LNCAP (cell line): ENCODE data around the gene IFNAR1.

Experiments
- CTCF ChIP-seq: fragments of 450-650 bp; IDR thresholded peaks from 2 replicates; pipeline ENCODE4 v1.5.1; 2017; ENCODE audit warnings: mild to moderate bottlenecking

IFNAR1 gene

GRCh38 chr21:33386222-33386784 lies 61.5 kb downstream of the IFNAR1 start:
- TF ChIP-seq CTCF: no peak

DNA sequence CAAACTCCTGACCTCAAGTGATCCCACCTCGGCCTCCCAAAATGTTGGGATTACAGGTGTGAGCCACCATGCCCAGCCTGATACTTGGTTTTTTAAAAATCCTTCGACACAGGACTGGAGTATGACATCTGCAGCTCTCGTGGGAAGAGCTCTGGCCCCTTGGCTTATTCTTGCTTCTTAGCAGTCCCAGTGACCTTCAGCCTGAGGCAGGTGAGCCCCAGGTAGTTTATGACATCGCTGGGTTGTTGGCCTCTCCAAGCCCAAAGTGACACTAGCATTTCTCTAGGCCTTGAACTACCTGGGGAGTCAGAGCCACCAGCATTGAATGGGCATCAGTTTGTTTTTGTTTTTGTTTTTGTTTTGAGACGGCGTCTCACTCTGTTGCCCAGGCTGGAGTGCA lies 62.5 kb downstream of the IFNAR1 start:
- no peak for TF ChIP-seq CTCF

- TF ChIP-seq CTCF: no peak
These were observed 63.4 kb downstream of the IFNAR1 start for GRCh38 chr21:33388188-33388587.

- TF ChIP-seq CTCF: no peak
These were observed 65.7 kb downstream of the IFNAR1 start for GRCh38 chr21:33390479-33390878.

- no peak for TF ChIP-seq CTCF
These were observed 66.9 kb downstream of the IFNAR1 start for GRCh38 chr21:33391656-33392055.

DNA sequence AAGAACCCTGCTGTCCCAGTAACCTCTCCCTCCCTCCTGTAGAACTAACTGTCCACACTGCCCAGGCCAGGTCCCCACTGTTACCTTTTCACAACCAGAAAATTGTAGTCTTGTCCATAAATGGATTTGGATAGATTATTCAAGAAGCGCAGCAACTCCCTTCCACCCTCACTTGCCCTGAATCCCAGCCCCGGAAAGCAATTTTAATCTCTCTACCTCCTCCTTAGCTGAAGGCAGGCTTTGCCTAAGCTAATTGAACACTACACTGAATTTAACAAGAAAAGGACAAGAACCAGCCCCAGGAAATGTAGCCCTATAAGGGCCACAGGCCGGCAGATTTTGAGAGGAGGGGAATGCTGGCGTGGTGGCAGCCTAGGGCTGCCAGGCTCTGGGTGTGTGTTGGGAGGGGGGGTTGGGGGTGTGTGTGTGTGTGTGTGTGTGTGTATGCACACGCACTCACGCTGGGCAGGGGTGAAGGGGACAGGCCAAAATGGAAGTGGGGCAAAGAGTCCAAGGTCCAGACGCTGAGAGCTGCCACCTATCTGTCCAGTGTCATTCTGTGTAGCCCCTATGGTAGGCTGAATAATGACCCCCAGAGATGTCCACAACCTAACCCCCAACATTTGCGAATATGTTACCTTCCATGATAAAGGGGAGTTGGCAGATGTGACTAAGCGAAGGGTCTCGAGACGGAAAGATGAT lies 67.7 kb downstream of the IFNAR1 start:
- no peak for TF ChIP-seq CTCF

DNA sequence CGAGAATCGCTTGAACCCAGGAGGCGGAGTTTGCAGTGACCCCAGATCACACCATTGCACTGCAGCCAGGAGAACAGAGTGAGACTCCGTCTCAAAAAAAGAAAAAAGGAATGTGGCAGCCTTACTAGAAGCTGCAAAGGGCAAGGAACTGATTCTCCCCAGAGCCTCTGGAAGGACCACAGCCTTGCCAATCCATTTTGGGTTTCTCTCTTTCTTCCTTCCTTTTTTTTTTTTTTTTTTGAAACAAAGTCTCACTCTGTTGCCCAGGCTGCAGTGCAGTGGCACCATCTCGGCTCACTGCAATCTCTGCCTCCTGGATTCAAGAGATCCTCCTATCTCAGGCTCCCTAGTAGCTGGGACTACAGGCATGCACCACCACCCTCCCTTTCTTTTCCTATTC lies 68.6 kb downstream of the IFNAR1 start:
- no peak for TF ChIP-seq CTCF
